Astrocyte (in vitro differentiated cells and primary cell): Measurements from ENCODE around the gene OBP2B. TPM values are rescaled to one million over a fixed set of nuclear protein-coding genes. Genes with fewer than 3 reads are reported as not detected.
"Not testable (repeated sequence)": the region's sequence is repeated elsewhere in the genome, so short reads cannot be mapped to it uniquely, and the experiment has no call there.

Source experiments
- DNase-seq: peaks from one replicate; pipeline ENCODE4 v3.0.0-alpha.2; 2010; ENCODE audit warnings: low read depth
- FAIRE-seq: peaks from 2 replicates; lab custom pipeline; 2011; peaks lifted over from hg19 to GRCh38; lab: Jason Lieb, UNC
- H2AFZ ChIP-seq: 2 replicates; pipeline ENCODE4 v1.6.0; 2012; ENCODE audit warnings: low read depth, low read length, inconsistent platforms
- H3K27ac ChIP-seq: 2 replicates; pipeline ENCODE4 v1.5.1; 2011; ENCODE audit warnings: low read depth, low read length, inconsistent platforms
- H3K27me3 ChIP-seq: 2 replicates; pipeline ENCODE4 v1.6.0; 2011; ENCODE audit warnings: low read length, inconsistent platforms; ENCODE audit not compliant: insufficient read depth
- H3K36me3 ChIP-seq: 2 replicates; pipeline ENCODE4 v1.5.1; 2011; ENCODE audit warnings: low read length, inconsistent platforms; ENCODE audit not compliant: insufficient read depth
- H3K4me1 ChIP-seq: 2 replicates; pipeline ENCODE4 v1.5.1; 2011; ENCODE audit warnings: low read length, inconsistent platforms; ENCODE audit not compliant: insufficient read depth
- H3K4me2 ChIP-seq: 2 replicates; pipeline ENCODE4 v1.6.0; 2012; ENCODE audit warnings: low read length, inconsistent platforms
- H3K4me3 ChIP-seq: 2 replicates; pipeline ENCODE4 v1.5.1; 2011; ENCODE audit warnings: low read depth, mild to moderate bottlenecking, low read length, inconsistent platforms; ENCODE audit not compliant: insufficient read depth
- H3K79me2 ChIP-seq: 2 replicates; pipeline ENCODE4 v1.6.0; 2012; ENCODE audit warnings: mild to moderate bottlenecking, low read length, inconsistent platforms; ENCODE audit not compliant: insufficient read depth
- H3K9ac ChIP-seq: 2 replicates; pipeline ENCODE4 v1.6.0; 2012; ENCODE audit warnings: mild to moderate bottlenecking, low read length, inconsistent platforms
- H3K9me3 ChIP-seq: 2 replicates; pipeline ENCODE4 v1.5.1; 2012; ENCODE audit warnings: low read depth, mild to moderate bottlenecking, low read length, inconsistent platforms; ENCODE audit not compliant: insufficient read depth
- H4K20me1 ChIP-seq: 2 replicates; pipeline ENCODE4 v1.6.0; 2012; ENCODE audit warnings: low read length, inconsistent platforms; ENCODE audit not compliant: insufficient read depth
- H3K27ac Mint-ChIP-seq: one replicate; pipeline ENCODE4 v1.8.0; 2021; ENCODE audit warnings: mild to moderate bottlenecking, mixed read lengths; ENCODE audit not compliant: unreplicated experiment
- H3K27me3 Mint-ChIP-seq: one replicate; pipeline ENCODE4 v1.8.0; 2021; ENCODE audit warnings: low read depth, mixed read lengths; ENCODE audit not compliant: unreplicated experiment
- H3K36me3 Mint-ChIP-seq: one replicate; pipeline ENCODE4 v1.8.0; 2021; ENCODE audit warnings: low read depth, mixed read lengths; ENCODE audit not compliant: unreplicated experiment
- H3K4me1 Mint-ChIP-seq: one replicate; pipeline ENCODE4 v1.8.0; 2021; ENCODE audit warnings: low read depth, mixed read lengths; ENCODE audit not compliant: unreplicated experiment
- H3K4me3 Mint-ChIP-seq: one replicate; pipeline ENCODE4 v1.8.0; 2021; ENCODE audit warnings: mild to moderate bottlenecking, moderate library complexity, mixed read lengths; ENCODE audit not compliant: unreplicated experiment
- H3K9me3 Mint-ChIP-seq: one replicate; pipeline ENCODE4 v1.8.0; 2021; ENCODE audit warnings: mild to moderate bottlenecking, mixed read lengths; ENCODE audit not compliant: unreplicated experiment
- CTCF ChIP-seq: IDR thresholded peaks from 2 replicates; pipeline ENCODE4 v1.5.1; 2011; ENCODE audit warnings: low read depth, mild to moderate bottlenecking, inconsistent platforms, low read length, moderate library complexity; ENCODE audit not compliant: insufficient read depth
- EZH2 ChIP-seq: IDR thresholded peaks from 2 replicates; pipeline ENCODE4 v1.6.1; 2012; ENCODE audit warnings: mild to moderate bottlenecking, low read length, inconsistent platforms; ENCODE audit not compliant: insufficient read depth
- total RNA-seq: library from RNA; stranded (reverse); gene quantifications from 2 replicates; pipeline ENCODE4 v1.2.1, GENCODE V29; 2021

The OBP2B gene
- total RNA-seq, 1 donor from 2014 or later: not detected

- Histone ChIP-seq H4K20me1 (no peaks in the 10 kb centered on the region), H3K9ac (no peak overlapping the region), H3K27me3 (no peaks in the 10 kb centered on the region), H3K4me1 (no peaks in the 10 kb centered on the region), H3K27ac (no peak overlapping the region), H3K36me3 (no peaks in the 10 kb centered on the region), H2AFZ (no peak overlapping the region), H3K79me2 (no peaks in the 10 kb centered on the region), H3K9me3 (no peaks in the 10 kb centered on the region), H3K4me2 (no peak overlapping the region), H3K4me3 (no peak overlapping the region)
- Mint-ChIP-seq H3K4me1 (no peaks in the 10 kb centered on the region), H3K27me3 (peaks cover 35% of the 10 kb centered on the region), H3K4me3 (no peak overlapping the region), H3K27ac (no peak overlapping the region), H3K36me3 (no peaks in the 10 kb centered on the region), H3K9me3 (peaks cover 5% of the 10 kb centered on the region)
- FAIRE-seq: no peak
- no peak for DNase-seq
- no peak for TF ChIP-seq EZH2
- TF ChIP-seq CTCF: no peak
These were observed 16.3 kb upstream of the OBP2B start for GRCh38 chr9:133225171-133226011.

- H3K4me2 ChIP-seq: no peak overlapping the region
- no peak for TF ChIP-seq CTCF
- TF ChIP-seq EZH2: no peak
- no peak for FAIRE-seq
These were observed 15.7 kb upstream of the OBP2B start for GRCh38 chr9:133224762-133225161.

GRCh38 chr9:133223159-133223756 is 14.2 kb upstream of the OBP2B start:
- not testable (repeated sequence) for H3K36me3 Mint-ChIP-seq, H3K9me3 ChIP-seq, FAIRE-seq, H3K9ac ChIP-seq, H3K4me3 ChIP-seq, H3K27me3 ChIP-seq, H2AFZ ChIP-seq, DNase-seq, H4K20me1 ChIP-seq, H3K79me2 ChIP-seq, H3K4me2 ChIP-seq, H3K4me1 Mint-ChIP-seq, H3K4me1 ChIP-seq, H3K4me3 Mint-ChIP-seq, H3K27ac Mint-ChIP-seq, H3K27ac ChIP-seq, H3K36me3 ChIP-seq
- H3K27me3 Mint-ChIP-seq: peaks cover 45% of the 10 kb centered on the region
- H3K9me3 Mint-ChIP-seq: peaks cover 13% of the 10 kb centered on the region

More at GRCh38 chr9:133224762-133225161, 15.7 kb upstream of the OBP2B start:
- Mint-ChIP-seq H3K36me3 (no peaks in the 10 kb centered on the region), H3K27me3 (peaks cover 35% of the 10 kb centered on the region), H3K4me1 (no peaks in the 10 kb centered on the region), H3K4me3 (no peak overlapping the region), H3K27ac (no peak overlapping the region), H3K9me3 (peaks cover 8% of the 10 kb centered on the region)
- H3K79me2 ChIP-seq: no peaks in the 10 kb centered on the region
- no peak overlapping the region for H3K27ac ChIP-seq
- no peaks in the 10 kb centered on the region for H3K4me1 ChIP-seq
- no peaks in the 10 kb centered on the region for H3K9me3 ChIP-seq
- no peak overlapping the region for H3K9ac ChIP-seq
- no peaks in the 10 kb centered on the region for H3K27me3 ChIP-seq
- no peak for DNase-seq
- H4K20me1 ChIP-seq: no peaks in the 10 kb centered on the region
- H3K36me3 ChIP-seq: no peaks in the 10 kb centered on the region
- no peak overlapping the region for H2AFZ ChIP-seq
- H3K4me3 ChIP-seq: no peak overlapping the region

- not testable (repeated sequence) for H2AFZ ChIP-seq, H3K4me3 ChIP-seq, FAIRE-seq, H3K79me2 ChIP-seq, H3K27ac Mint-ChIP-seq, H3K4me3 Mint-ChIP-seq, H3K9me3 ChIP-seq, H3K9ac ChIP-seq, H3K4me2 ChIP-seq, H3K27ac ChIP-seq, H3K36me3 ChIP-seq, H3K27me3 ChIP-seq, H3K4me1 Mint-ChIP-seq, H4K20me1 ChIP-seq, H3K4me1 ChIP-seq, DNase-seq, H3K36me3 Mint-ChIP-seq
- Mint-ChIP-seq H3K9me3 (peaks cover 13% of the 10 kb centered on the region), H3K27me3 (peaks cover 57% of the 10 kb centered on the region)
These were observed 12.9 kb upstream of the OBP2B start for GRCh38 chr9:133221994-133222393.
